Astrocyte (in vitro differentiated cells and primary cell): ENCODE results near the gene GPC5. TPM values are rescaled to one million over a fixed set of nuclear protein-coding genes. Genes with fewer than 3 reads are reported as not detected.

ENCODE experiments used
- DNase-seq: peaks from one replicate; pipeline ENCODE4 v3.0.0-alpha.2; 2010; ENCODE audit warnings: low read depth
- FAIRE-seq: peaks from 2 replicates; lab custom pipeline; 2011; peaks lifted over from hg19 to GRCh38; lab: Jason Lieb, UNC
- H2AFZ ChIP-seq: 2 replicates; pipeline ENCODE4 v1.6.0; 2012; ENCODE audit warnings: low read depth, low read length, inconsistent platforms
- H3K27ac ChIP-seq: 2 replicates; pipeline ENCODE4 v1.5.1; 2011; ENCODE audit warnings: low read depth, low read length, inconsistent platforms
- H3K27me3 ChIP-seq: 2 replicates; pipeline ENCODE4 v1.6.0; 2011; ENCODE audit warnings: low read length, inconsistent platforms; ENCODE audit not compliant: insufficient read depth
- H3K36me3 ChIP-seq: 2 replicates; pipeline ENCODE4 v1.5.1; 2011; ENCODE audit warnings: low read length, inconsistent platforms; ENCODE audit not compliant: insufficient read depth
- H3K4me1 ChIP-seq: 2 replicates; pipeline ENCODE4 v1.5.1; 2011; ENCODE audit warnings: low read length, inconsistent platforms; ENCODE audit not compliant: insufficient read depth
- H3K4me2 ChIP-seq: 2 replicates; pipeline ENCODE4 v1.6.0; 2012; ENCODE audit warnings: low read length, inconsistent platforms
- H3K4me3 ChIP-seq: 2 replicates; pipeline ENCODE4 v1.5.1; 2011; ENCODE audit warnings: low read depth, mild to moderate bottlenecking, low read length, inconsistent platforms; ENCODE audit not compliant: insufficient read depth
- H3K79me2 ChIP-seq: 2 replicates; pipeline ENCODE4 v1.6.0; 2012; ENCODE audit warnings: mild to moderate bottlenecking, low read length, inconsistent platforms; ENCODE audit not compliant: insufficient read depth
- H3K9ac ChIP-seq: 2 replicates; pipeline ENCODE4 v1.6.0; 2012; ENCODE audit warnings: mild to moderate bottlenecking, low read length, inconsistent platforms
- H3K9me3 ChIP-seq: 2 replicates; pipeline ENCODE4 v1.5.1; 2012; ENCODE audit warnings: low read depth, mild to moderate bottlenecking, low read length, inconsistent platforms; ENCODE audit not compliant: insufficient read depth
- H4K20me1 ChIP-seq: 2 replicates; pipeline ENCODE4 v1.6.0; 2012; ENCODE audit warnings: low read length, inconsistent platforms; ENCODE audit not compliant: insufficient read depth
- H3K27ac Mint-ChIP-seq: one replicate; pipeline ENCODE4 v1.8.0; 2021; ENCODE audit warnings: mild to moderate bottlenecking, mixed read lengths; ENCODE audit not compliant: unreplicated experiment
- H3K27me3 Mint-ChIP-seq: one replicate; pipeline ENCODE4 v1.8.0; 2021; ENCODE audit warnings: low read depth, mixed read lengths; ENCODE audit not compliant: unreplicated experiment
- H3K36me3 Mint-ChIP-seq: one replicate; pipeline ENCODE4 v1.8.0; 2021; ENCODE audit warnings: low read depth, mixed read lengths; ENCODE audit not compliant: unreplicated experiment
- H3K4me1 Mint-ChIP-seq: one replicate; pipeline ENCODE4 v1.8.0; 2021; ENCODE audit warnings: low read depth, mixed read lengths; ENCODE audit not compliant: unreplicated experiment
- H3K4me3 Mint-ChIP-seq: one replicate; pipeline ENCODE4 v1.8.0; 2021; ENCODE audit warnings: mild to moderate bottlenecking, moderate library complexity, mixed read lengths; ENCODE audit not compliant: unreplicated experiment
- H3K9me3 Mint-ChIP-seq: one replicate; pipeline ENCODE4 v1.8.0; 2021; ENCODE audit warnings: mild to moderate bottlenecking, mixed read lengths; ENCODE audit not compliant: unreplicated experiment
- CTCF ChIP-seq: IDR thresholded peaks from 2 replicates; pipeline ENCODE4 v1.5.1; 2011; ENCODE audit warnings: low read depth, mild to moderate bottlenecking, inconsistent platforms, low read length, moderate library complexity; ENCODE audit not compliant: insufficient read depth
- EZH2 ChIP-seq: IDR thresholded peaks from 2 replicates; pipeline ENCODE4 v1.6.1; 2012; ENCODE audit warnings: mild to moderate bottlenecking, low read length, inconsistent platforms; ENCODE audit not compliant: insufficient read depth
- total RNA-seq: library from RNA; stranded (reverse); gene quantifications from 2 replicates; pipeline ENCODE4 v1.2.1, GENCODE V29; 2021

GPC5 gene
- total RNA-seq, 1 donor from 2014 or later = 1.1 TPM

- no peak overlapping the region for H3K4me3 ChIP-seq
- H4K20me1 ChIP-seq = no peaks in the 10 kb centered on the region
- no peaks in the 10 kb centered on the region for H3K79me2 ChIP-seq
- TF ChIP-seq EZH2 (no peak), CTCF (no peak)
- H3K27ac ChIP-seq = no peak overlapping the region
- no peak overlapping the region for H3K9ac ChIP-seq
- Mint-ChIP-seq H3K4me1 (peaks cover 26% of the 10 kb centered on the region), H3K27me3 (no peaks in the 10 kb centered on the region), H3K27ac (no peak overlapping the region), H3K9me3 (no peaks in the 10 kb centered on the region), H3K36me3 (no peaks in the 10 kb centered on the region), H3K4me3 (no peak overlapping the region)
- FAIRE-seq (no peak), DNase-seq (no peak)
- no peak overlapping the region for H2AFZ ChIP-seq
- no peaks in the 10 kb centered on the region for H3K36me3 ChIP-seq
- no peak overlapping the region for H3K4me2 ChIP-seq
- H3K27me3 ChIP-seq = no peaks in the 10 kb centered on the region
- no peaks in the 10 kb centered on the region for H3K9me3 ChIP-seq
- peaks cover 12% of the 10 kb centered on the region for H3K4me1 ChIP-seq
Measured at GRCh38 chr13:92320323-92320722, 921.9 kb downstream of the GPC5 start.

GRCh38 chr13:92321174-92321573 is 922.8 kb downstream of the GPC5 start:
- no peak for FAIRE-seq
- TF ChIP-seq CTCF (no peak), EZH2 (no peak)
- peaks cover 10% of the 10 kb centered on the region for H3K4me1 ChIP-seq
- no peak overlapping the region for H3K4me3 ChIP-seq
- Mint-ChIP-seq H3K27ac (no peak overlapping the region), H3K27me3 (no peaks in the 10 kb centered on the region), H3K36me3 (no peaks in the 10 kb centered on the region), H3K4me1 (peaks cover 19% of the 10 kb centered on the region), H3K9me3 (no peaks in the 10 kb centered on the region), H3K4me3 (no peak overlapping the region)
- H3K9me3 ChIP-seq = no peaks in the 10 kb centered on the region
- no peak overlapping the region for H3K9ac ChIP-seq
- no peak overlapping the region for H2AFZ ChIP-seq
- H3K36me3 ChIP-seq = no peaks in the 10 kb centered on the region
- DNase-seq = no peak
- H3K79me2 ChIP-seq = no peaks in the 10 kb centered on the region
- H4K20me1 ChIP-seq = no peaks in the 10 kb centered on the region
- H3K4me2 ChIP-seq = no peak overlapping the region
- H3K27ac ChIP-seq = no peak overlapping the region
- no peaks in the 10 kb centered on the region for H3K27me3 ChIP-seq

GRCh38 chr13:92345627-92346026 is 947.2 kb downstream of the GPC5 start:
- H3K4me3 Mint-ChIP-seq = no peak overlapping the region
- Histone ChIP-seq H3K4me2 (no peak overlapping the region), H3K4me1 (no peaks in the 10 kb centered on the region), H3K9ac (no peak overlapping the region), H3K9me3 (no peaks in the 10 kb centered on the region), H3K36me3 (no peaks in the 10 kb centered on the region), H3K27me3 (no peaks in the 10 kb centered on the region), H3K79me2 (no peaks in the 10 kb centered on the region), H4K20me1 (no peaks in the 10 kb centered on the region), H3K4me3 (no peak overlapping the region), H2AFZ (no peak overlapping the region), H3K27ac (no peak overlapping the region)
- no peak for TF ChIP-seq EZH2
- no peak overlapping the region for H3K27ac Mint-ChIP-seq
- DNase-seq (no peak), FAIRE-seq (no peak)
- H3K9me3 Mint-ChIP-seq = no peaks in the 10 kb centered on the region
- no peaks in the 10 kb centered on the region for H3K36me3 Mint-ChIP-seq
- peaks cover 22% of the 10 kb centered on the region for H3K4me1 Mint-ChIP-seq
- H3K27me3 Mint-ChIP-seq = no peaks in the 10 kb centered on the region
